Karpas-422 (cell line): ENCODE measurements around the gene ARSB. TPM values are rescaled to one million over a fixed set of nuclear protein-coding genes. Genes with fewer than 3 reads are reported as not detected.

Experiments used
- DNase-seq: peaks from one replicate; pipeline ENCODE4 v3.0.0-alpha.2; 2015
- H2AFZ ChIP-seq: fragments of 200-600 bp; sonication (generic); 2 replicates; pipeline ENCODE4 v1.6.1; 2014; ENCODE audit warnings: antibody characterized with exemption, low read length, mixed read lengths
- H3K27ac ChIP-seq: fragments of 200-600 bp; sonication (generic); 2 replicates; pipeline ENCODE4 v1.5.1; 2014; ENCODE audit warnings: mild to moderate bottlenecking, low read length, moderate library complexity
- H3K27me3 ChIP-seq: fragments of 200-600 bp; sonication (generic); 2 replicates; pipeline ENCODE4 v1.6.1; 2014; ENCODE audit warnings: low read length, mixed read lengths
- H3K36me3 ChIP-seq: fragments of 200-600 bp; sonication (generic); 2 replicates; pipeline ENCODE4 v1.6.1; 2014; ENCODE audit warnings: low read length, mixed read lengths; ENCODE audit not compliant: insufficient read depth
- H3K4me1 ChIP-seq: fragments of 200-600 bp; sonication (generic); 2 replicates; pipeline ENCODE4 v1.6.1; 2014; ENCODE audit warnings: mild to moderate bottlenecking, low read length, mixed read lengths
- H3K4me2 ChIP-seq: fragments of 200-600 bp; sonication (generic); 2 replicates; pipeline ENCODE4 v1.6.1; 2014; ENCODE audit warnings: low read length, low read depth, mild to moderate bottlenecking; ENCODE audit not compliant: poor library complexity, severe bottlenecking
- H3K4me3 ChIP-seq: fragments of 200-600 bp; sonication (generic); 2 replicates; pipeline ENCODE4 v1.5.1; 2014; ENCODE audit warnings: mild to moderate bottlenecking, antibody characterized with exemption, low read length, mixed read lengths
- H3K79me2 ChIP-seq: fragments of 200-600 bp; sonication (generic); 2 replicates; pipeline ENCODE4 v1.6.1; 2014; ENCODE audit warnings: mild to moderate bottlenecking, low read length, mixed read lengths
- H3K9ac ChIP-seq: fragments of 200-600 bp; sonication (generic); 2 replicates; pipeline ENCODE4 v1.6.0; 2014; ENCODE audit warnings: low read length
- H3K9me2 ChIP-seq: fragments of 200-600 bp; sonication (generic), shearing (Covaris generic); replicated peaks from 2 replicates; pipeline ENCODE4 v1.6.0; 2014; ENCODE audit warnings: mild to moderate bottlenecking, low read length, moderate library complexity; ENCODE audit not compliant: insufficient read depth
- H3K9me3 ChIP-seq: fragments of 300-700, 200-600 bp; sonication (generic); 2 replicates; pipeline ENCODE4 v1.6.1; 2014; ENCODE audit warnings: low read length, mixed read lengths
- H4K20me1 ChIP-seq: fragments of 200-600 bp; sonication (generic); 2 replicates; pipeline ENCODE4 v1.6.1; 2014; ENCODE audit warnings: mild to moderate bottlenecking, antibody characterized with exemption, low read length, low read depth; ENCODE audit not compliant: insufficient read depth
- total RNA-seq: library from RNA; depleted of rRNA; stranded (reverse); fragments of >200 nt; shearing (Covaris generic); gene quantifications from 2 replicates; pipeline ENCODE4 v1.2.3, GENCODE V29; 2014; ENCODE audit warnings: low replicate concordance

Gene ARSB
- total RNA-seq, 1 experiment from 2014 or later, result 10.8 TPM

DNA sequence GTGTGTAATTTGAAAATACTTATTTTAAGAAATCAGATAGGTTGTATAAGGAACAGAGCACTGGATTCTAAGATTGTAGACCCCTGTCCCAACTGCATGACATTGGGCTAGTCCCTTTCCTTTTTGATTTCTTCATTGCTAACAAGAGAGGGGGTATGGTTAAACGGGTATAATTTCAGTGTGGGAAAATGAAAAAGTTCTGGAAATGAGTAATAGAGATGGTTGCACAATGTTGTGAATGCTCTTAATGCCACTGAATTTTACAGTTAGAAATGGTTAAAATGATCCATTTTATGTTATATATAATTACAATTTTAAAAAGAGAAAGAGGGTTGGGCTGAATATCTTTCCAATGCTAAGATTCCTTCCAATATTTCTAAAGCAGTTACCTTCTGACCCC is 233.2 kb downstream of the ARSB start:
- H3K36me3 ChIP-seq, result no peaks in the 10 kb centered on the region
- no peak overlapping the region for H3K4me2 ChIP-seq
- no peaks in the 10 kb centered on the region for H3K9me2 ChIP-seq
- no peak overlapping the region for H3K9ac ChIP-seq
- no peak overlapping the region for H2AFZ ChIP-seq
- no peaks in the 10 kb centered on the region for H3K27me3 ChIP-seq
- no peaks in the 10 kb centered on the region for H3K4me1 ChIP-seq
- no peak overlapping the region for H3K4me3 ChIP-seq
- no peak overlapping the region for H3K27ac ChIP-seq
- H4K20me1 ChIP-seq, result no peaks in the 10 kb centered on the region
- H3K79me2 ChIP-seq, result no peaks in the 10 kb centered on the region
- no peak for DNase-seq
- H3K9me3 ChIP-seq, result no peaks in the 10 kb centered on the region

DNA sequence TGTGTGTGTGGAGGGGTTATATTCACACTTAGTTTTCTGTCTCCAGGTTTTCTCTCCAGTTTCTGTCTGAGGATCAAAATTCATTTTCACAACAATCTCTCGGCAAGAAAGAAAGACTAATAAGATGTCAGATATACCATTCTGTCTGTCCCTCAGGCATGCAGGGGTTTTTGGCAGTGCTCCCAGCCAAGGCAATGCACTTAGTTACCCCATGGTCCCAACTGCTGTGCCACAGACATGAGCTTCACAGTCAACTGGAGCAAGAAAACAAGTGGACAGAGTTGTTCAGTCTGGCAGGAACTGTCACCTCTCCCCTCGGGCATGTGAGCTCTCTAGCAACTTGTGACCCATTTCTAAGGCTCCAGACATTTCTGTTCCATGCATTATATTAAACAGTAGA is 234.8 kb downstream of the ARSB start:
- no peaks in the 10 kb centered on the region for H3K27me3 ChIP-seq
- no peaks in the 10 kb centered on the region for H3K9me2 ChIP-seq
- H3K79me2 ChIP-seq, result no peaks in the 10 kb centered on the region
- H3K4me3 ChIP-seq, result no peak overlapping the region
- no peak overlapping the region for H3K4me2 ChIP-seq
- H3K4me1 ChIP-seq, result no peaks in the 10 kb centered on the region
- no peak overlapping the region for H2AFZ ChIP-seq
- H3K9me3 ChIP-seq, result no peaks in the 10 kb centered on the region
- no peak overlapping the region for H3K9ac ChIP-seq
- no peaks in the 10 kb centered on the region for H3K36me3 ChIP-seq
- no peak for DNase-seq
- no peak overlapping the region for H3K27ac ChIP-seq
- no peaks in the 10 kb centered on the region for H4K20me1 ChIP-seq

DNA sequence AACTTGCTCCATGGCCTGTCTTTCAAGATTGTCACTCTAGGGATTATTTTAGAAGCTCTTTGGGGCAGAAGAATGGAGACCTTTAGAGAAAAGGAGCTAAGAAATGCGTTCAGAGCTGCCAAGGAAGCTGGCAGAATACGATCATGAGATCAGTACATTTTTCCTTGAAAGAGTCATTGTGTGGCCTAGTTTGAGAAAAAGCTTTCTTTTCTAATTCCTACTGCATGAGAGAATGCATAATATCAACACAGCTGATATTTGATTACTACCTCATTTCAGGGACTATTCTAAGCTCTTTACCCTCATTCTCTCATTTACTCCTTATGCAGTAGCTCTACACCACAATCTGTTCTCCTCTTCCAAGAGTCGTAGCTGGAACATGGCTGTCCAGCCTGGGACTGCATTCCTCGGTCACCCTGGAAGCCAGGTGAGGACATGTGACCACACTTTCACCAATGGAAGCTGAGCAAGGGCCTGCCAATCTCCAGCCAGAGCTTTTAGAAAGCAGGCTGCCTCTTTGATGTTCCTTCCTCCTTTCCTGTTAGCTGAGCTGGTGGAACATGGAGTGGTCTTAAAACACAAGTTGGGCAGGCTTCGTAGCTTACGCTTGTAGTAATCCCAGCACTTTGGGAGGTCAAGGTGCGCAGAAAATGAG is 237.3 kb downstream of the ARSB start:
- Histone ChIP-seq H3K9me2 (no peaks in the 10 kb centered on the region), H4K20me1 (no peaks in the 10 kb centered on the region), H3K4me3 (no peak overlapping the region), H3K27ac (no peak overlapping the region), H3K4me2 (no peak overlapping the region), H3K36me3 (no peaks in the 10 kb centered on the region), H3K9me3 (no peaks in the 10 kb centered on the region), H3K27me3 (no peaks in the 10 kb centered on the region), H3K79me2 (no peaks in the 10 kb centered on the region), H3K9ac (no peak overlapping the region), H3K4me1 (no peaks in the 10 kb centered on the region), H2AFZ (no peak overlapping the region)
- DNase-seq, result no peak

DNA sequence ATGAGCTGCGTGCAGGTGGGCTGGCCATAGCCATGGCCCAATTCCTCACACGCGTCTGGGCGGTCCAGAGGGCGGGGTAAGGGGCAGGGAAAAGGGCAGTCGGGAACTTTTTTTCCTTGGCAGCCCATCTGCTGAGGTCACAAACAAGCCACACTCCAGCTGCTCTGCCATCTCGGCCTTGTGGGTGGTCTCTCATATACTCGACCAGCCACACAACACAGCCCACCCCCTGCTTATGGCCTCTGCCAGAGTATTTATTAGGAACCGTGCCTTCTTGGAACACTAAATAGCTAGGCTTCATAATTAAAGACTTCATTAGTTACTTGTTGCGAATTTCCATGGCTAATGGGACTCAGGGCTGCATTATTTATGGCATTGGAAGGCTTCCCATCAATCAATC is 238.1 kb downstream of the ARSB start:
- Histone ChIP-seq H3K79me2 (no peaks in the 10 kb centered on the region), H3K4me3 (no peak overlapping the region), H3K27ac (no peak overlapping the region), H4K20me1 (no peaks in the 10 kb centered on the region), H3K4me1 (no peaks in the 10 kb centered on the region), H3K4me2 (no peak overlapping the region), H3K9ac (no peak overlapping the region), H3K9me3 (no peaks in the 10 kb centered on the region), H3K9me2 (no peaks in the 10 kb centered on the region), H2AFZ (no peak overlapping the region), H3K36me3 (no peaks in the 10 kb centered on the region), H3K27me3 (no peaks in the 10 kb centered on the region)
- no peak for DNase-seq

DNA sequence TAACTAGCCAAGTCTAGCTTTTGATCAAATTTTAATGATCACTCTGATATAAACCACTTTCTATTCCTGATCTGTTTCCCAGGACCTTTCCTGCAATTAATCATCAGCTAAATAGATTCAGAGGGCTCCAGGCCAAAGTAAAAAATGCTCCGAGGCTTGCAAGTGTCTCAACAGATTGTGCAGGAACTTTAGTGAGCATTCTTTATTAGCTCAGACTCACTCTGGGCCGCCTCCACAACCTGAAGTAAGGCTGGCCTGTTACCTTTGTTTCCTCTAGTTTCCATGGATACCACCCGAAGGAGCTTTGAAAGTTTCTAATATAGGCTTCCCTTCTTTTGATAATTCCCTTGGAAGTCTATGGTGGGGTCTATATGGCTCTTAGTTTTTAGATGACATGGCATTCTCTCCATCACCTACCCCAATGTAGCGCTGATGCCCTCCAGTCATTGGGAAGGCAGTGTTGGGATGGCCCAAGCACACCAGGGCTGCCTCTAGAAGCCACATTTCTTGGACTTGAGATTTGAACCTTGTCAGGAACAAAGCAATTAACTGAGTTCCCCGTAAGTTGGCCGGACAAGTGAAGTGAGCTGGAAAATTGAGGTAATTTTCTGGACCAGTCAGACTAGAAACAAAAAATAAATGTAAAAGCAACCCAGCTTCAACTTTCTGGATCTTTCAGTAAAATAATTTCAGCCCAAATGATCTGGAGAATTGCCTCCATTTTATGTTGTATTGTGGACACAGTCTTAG is 238.9 kb downstream of the ARSB start:
- Histone ChIP-seq H3K27ac (no peak overlapping the region), H3K9me3 (no peaks in the 10 kb centered on the region), H3K79me2 (no peaks in the 10 kb centered on the region), H3K4me1 (no peaks in the 10 kb centered on the region), H3K4me3 (no peak overlapping the region), H3K9me2 (no peaks in the 10 kb centered on the region), H4K20me1 (no peaks in the 10 kb centered on the region), H3K36me3 (no peaks in the 10 kb centered on the region), H3K27me3 (no peaks in the 10 kb centered on the region), H3K4me2 (no peak overlapping the region), H2AFZ (no peak overlapping the region), H3K9ac (no peak overlapping the region)
- DNase-seq, result no peak

DNA sequence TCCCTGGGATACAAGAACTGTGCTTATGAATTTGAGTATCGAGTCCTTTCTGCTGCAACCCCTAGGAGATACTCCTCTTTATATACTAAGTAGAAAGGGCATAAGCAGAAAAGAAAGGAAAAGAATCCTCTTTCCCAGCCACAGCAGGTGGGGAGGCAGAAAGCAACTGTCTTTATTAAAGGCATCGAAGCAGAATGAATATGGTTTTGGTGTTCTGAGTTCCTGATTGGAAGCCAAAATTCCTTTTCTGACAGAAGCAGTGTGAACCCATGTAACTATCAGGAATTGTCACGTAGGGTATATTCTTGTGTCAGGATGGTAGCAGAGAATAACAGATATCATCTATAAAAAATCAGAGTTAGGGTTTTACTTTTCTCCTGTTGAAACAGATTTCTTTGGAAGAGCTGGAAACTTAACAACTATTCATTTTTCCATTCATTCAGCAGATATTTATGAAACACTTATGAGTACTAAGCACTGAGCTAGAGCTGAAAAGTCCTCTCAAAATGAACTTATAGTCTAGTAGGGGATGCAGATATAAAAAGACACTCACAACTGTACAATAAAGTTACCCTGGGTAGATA is 240.1 kb downstream of the ARSB start:
- H2AFZ ChIP-seq, result no peak overlapping the region
- H3K4me1 ChIP-seq, result no peaks in the 10 kb centered on the region
- H3K4me2 ChIP-seq, result no peak overlapping the region
- no peak overlapping the region for H3K27ac ChIP-seq
- no peaks in the 10 kb centered on the region for H3K9me3 ChIP-seq
- no peaks in the 10 kb centered on the region for H4K20me1 ChIP-seq
- H3K27me3 ChIP-seq, result no peaks in the 10 kb centered on the region
- no peaks in the 10 kb centered on the region for H3K36me3 ChIP-seq
- H3K9ac ChIP-seq, result no peak overlapping the region
- H3K79me2 ChIP-seq, result no peaks in the 10 kb centered on the region
- no peaks in the 10 kb centered on the region for H3K9me2 ChIP-seq
- DNase-seq, result no peak
- H3K4me3 ChIP-seq, result no peak overlapping the region

DNA sequence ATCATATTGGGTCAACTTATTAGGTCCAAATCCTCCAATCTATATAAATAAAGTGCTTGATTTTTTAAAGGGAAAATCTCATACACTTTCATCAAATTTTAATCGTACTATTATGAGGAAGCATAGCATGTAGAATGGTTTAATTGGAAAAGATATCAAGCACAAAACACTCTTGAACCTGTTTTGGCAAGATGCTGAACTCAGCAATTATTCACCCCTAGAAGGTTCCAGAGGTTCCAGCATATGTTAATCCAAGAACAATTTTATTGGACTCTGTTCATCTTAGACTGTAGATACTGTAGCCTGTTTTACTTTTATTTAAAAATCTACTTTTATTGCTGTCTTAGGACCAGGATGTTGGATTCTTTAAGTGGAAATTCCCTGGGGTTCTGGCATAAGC is 244.1 kb downstream of the ARSB start:
- H3K79me2 ChIP-seq, result no peaks in the 10 kb centered on the region
- H3K4me2 ChIP-seq, result no peak overlapping the region
- H3K9me2 ChIP-seq, result no peaks in the 10 kb centered on the region
- no peak overlapping the region for H3K4me3 ChIP-seq
- no peaks in the 10 kb centered on the region for H3K27me3 ChIP-seq
- H3K4me1 ChIP-seq, result no peaks in the 10 kb centered on the region
- no peaks in the 10 kb centered on the region for H3K36me3 ChIP-seq
- no peaks in the 10 kb centered on the region for H4K20me1 ChIP-seq
- no peak overlapping the region for H2AFZ ChIP-seq
- no peak overlapping the region for H3K9ac ChIP-seq
- no peaks in the 10 kb centered on the region for H3K9me3 ChIP-seq
- no peak for DNase-seq
- H3K27ac ChIP-seq, result no peak overlapping the region

DNA sequence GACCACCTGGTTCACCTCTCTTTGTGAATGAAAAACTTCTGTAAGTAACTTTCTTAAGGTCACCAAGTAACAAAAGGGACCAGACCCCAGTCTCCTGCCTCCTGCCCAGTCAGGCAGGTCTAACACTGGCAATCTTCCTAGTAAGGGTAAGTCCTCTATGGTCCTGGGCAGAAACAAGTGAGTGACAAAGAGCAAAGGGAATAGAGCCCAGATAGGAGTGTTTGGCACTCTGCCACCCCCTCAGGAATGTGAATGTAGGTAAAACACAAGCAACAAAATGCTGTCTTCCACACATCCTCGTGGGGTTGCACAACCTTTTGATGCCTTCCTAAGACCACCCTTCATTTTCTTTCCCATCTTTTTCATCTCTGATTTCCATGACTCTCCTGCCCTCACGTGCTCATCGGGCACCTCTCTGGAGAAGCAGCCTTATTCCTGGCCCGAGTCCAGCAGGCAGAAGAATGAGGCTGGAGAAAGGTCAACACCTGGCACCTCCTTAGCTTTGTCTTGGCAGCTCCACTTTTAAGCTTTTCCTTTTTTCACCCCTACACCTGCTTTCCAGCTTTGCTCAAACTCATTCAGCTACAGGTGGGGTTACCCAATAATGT is 246.3 kb downstream of the ARSB start:
- Histone ChIP-seq H3K27ac (no peak overlapping the region), H3K79me2 (no peaks in the 10 kb centered on the region), H3K9me3 (no peaks in the 10 kb centered on the region), H2AFZ (no peak overlapping the region), H3K9ac (no peak overlapping the region), H3K27me3 (no peaks in the 10 kb centered on the region), H3K36me3 (no peaks in the 10 kb centered on the region), H3K4me1 (no peaks in the 10 kb centered on the region), H3K9me2 (no peaks in the 10 kb centered on the region), H3K4me3 (no peak overlapping the region), H4K20me1 (no peaks in the 10 kb centered on the region), H3K4me2 (no peak overlapping the region)
- DNase-seq, result no peak
